ENCODE data around the gene SLC5A11. TPM values are rescaled to one million over a fixed set of nuclear protein-coding genes. Genes with fewer than 3 reads are reported as not detected.

SLC5A11 gene
- total and polyA plus RNA-seq, 4 donors = 0.15 to 4.1 (median 0.92) TPM

DNA sequence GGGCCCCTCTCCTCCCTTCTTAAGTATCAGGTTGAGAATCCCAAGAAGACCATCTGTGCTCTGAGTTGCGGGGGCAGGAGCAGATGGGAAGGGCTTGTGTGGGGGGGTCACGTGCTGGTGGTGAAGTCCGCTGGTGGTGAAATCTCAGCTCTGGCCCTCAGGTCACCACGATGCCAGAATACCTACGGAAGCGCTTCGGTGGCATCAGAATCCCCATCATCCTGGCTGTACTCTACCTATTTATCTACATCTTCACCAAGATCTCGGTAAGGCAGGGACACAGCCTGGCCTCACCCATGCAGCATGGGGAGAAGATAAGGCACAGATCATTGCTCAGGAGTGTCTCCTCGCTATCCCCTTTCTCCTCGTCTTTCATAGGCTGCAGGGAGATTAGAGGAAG is 29.7 kb downstream of the SLC5A11 start:
- Histone ChIP-seq H3K36me3 (ENCODE audit: control insufficient read depth in 4 of 4, insufficient read depth in 3 of 4, low read depth in 1 of 4, low read length in 3 of 4) (no peaks in the 10 kb centered on the region), H3K4me3 (ENCODE audit: low read depth in 1 of 3, low read length in 3 of 3) (no peak overlapping the region), H3K9ac (ENCODE audit: low read depth in 1 of 2, low read length in 2 of 2) (no peak overlapping the region), H3K4me1 (ENCODE audit: control insufficient read depth in 4 of 4, insufficient read depth in 4 of 4, low read length in 3 of 4) (no peaks in the 10 kb centered on the region), H3K27me3 (ENCODE audit: control insufficient read depth in 4 of 4, insufficient read depth in 4 of 4, low read length in 3 of 4) (no peaks in the 10 kb centered on the region), H3K9me3 (ENCODE audit: control insufficient read depth in 4 of 4, low read length in 3 of 4) (no peaks in the 10 kb centered on the region), H3K27ac (ENCODE audit: low read depth in 1 of 2, low read length in 2 of 2) (no peak overlapping the region)
- TF ChIP-seq, protein P1, sequence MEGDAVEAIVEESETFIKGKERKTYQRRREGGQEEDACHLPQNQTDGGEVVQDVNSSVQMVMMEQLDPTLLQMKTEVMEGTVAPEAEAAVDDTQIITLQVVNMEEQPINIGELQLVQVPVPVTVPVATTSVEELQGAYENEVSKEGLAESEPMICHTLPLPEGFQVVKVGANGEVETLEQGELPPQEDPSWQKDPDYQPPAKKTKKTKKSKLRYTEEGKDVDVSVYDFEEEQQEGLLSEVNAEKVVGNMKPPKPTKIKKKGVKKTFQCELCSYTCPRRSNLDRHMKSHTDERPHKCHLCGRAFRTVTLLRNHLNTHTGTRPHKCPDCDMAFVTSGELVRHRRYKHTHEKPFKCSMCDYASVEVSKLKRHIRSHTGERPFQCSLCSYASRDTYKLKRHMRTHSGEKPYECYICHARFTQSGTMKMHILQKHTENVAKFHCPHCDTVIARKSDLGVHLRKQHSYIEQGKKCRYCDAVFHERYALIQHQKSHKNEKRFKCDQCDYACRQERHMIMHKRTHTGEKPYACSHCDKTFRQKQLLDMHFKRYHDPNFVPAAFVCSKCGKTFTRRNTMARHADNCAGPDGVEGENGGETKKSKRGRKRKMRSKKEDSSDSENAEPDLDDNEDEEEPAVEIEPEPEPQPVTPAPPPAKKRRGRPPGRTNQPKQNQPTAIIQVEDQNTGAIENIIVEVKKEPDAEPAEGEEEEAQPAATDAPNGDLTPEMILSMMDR (IDR thresholded peaks at IDR 0.05; ENCODE audit: low read depth, low read length, missing input control) = no peak
- TF ChIP-seq FOXA2 (IDR thresholded peaks at IDR 0.05) (no peak), SP1 (IDR thresholded peaks at IDR 0.05) (no peak), HNF4G (IDR thresholded peaks at IDR 0.05) (no peak), YY1 (IDR thresholded peaks at IDR 0.05) (no peak), EGR1 (IDR thresholded peaks at IDR 0.05; ENCODE audit: low read depth in 2 of 2) (no peak), NR2F2 (IDR thresholded peaks at IDR 0.05) (no peak), RXRA (IDR thresholded peaks at IDR 0.05) (no peak), FOXA1 (IDR thresholded peaks at IDR 0.05) (no peak), RAD21 (IDR thresholded peaks at IDR 0.05) (no peak), JUND (IDR thresholded peaks at IDR 0.05) (no peak), HNF4A (conservative IDR thresholded peaks at IDR 0.05) (no peak), TAF1 (conservative IDR thresholded peaks at IDR 0.05) (no peak), GABPA (IDR thresholded peaks at IDR 0.05 in 1 of 2, conservative IDR thresholded peaks at IDR 0.05 in 1 of 2) (no peak)
- TF ChIP-seq, protein P2, sequence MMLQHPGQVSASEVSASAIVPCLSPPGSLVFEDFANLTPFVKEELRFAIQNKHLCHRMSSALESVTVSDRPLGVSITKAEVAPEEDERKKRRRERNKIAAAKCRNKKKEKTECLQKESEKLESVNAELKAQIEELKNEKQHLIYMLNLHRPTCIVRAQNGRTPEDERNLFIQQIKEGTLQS (IDR thresholded peaks at IDR 0.05) = no peak
- TF ChIP-seq, protein P3, sequence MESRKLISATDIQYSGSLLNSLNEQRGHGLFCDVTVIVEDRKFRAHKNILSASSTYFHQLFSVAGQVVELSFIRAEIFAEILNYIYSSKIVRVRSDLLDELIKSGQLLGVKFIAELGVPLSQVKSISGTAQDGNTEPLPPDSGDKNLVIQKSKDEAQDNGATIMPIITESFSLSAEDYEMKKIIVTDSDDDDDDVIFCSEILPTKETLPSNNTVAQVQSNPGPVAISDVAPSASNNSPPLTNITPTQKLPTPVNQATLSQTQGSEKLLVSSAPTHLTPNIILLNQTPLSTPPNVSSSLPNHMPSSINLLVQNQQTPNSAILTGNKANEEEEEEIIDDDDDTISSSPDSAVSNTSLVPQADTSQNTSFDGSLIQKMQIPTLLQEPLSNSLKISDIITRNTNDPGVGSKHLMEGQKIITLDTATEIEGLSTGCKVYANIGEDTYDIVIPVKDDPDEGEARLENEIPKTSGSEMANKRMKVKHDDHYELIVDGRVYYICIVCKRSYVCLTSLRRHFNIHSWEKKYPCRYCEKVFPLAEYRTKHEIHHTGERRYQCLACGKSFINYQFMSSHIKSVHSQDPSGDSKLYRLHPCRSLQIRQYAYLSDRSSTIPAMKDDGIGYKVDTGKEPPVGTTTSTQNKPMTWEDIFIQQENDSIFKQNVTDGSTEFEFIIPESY (IDR thresholded peaks at IDR 0.05) = no peak
- TF ChIP-seq, protein P4, sequence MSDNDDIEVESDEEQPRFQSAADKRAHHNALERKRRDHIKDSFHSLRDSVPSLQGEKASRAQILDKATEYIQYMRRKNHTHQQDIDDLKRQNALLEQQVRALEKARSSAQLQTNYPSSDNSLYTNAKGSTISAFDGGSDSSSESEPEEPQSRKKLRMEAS (IDR thresholded peaks at IDR 0.05) = no peak
- TF ChIP-seq, protein P5, sequence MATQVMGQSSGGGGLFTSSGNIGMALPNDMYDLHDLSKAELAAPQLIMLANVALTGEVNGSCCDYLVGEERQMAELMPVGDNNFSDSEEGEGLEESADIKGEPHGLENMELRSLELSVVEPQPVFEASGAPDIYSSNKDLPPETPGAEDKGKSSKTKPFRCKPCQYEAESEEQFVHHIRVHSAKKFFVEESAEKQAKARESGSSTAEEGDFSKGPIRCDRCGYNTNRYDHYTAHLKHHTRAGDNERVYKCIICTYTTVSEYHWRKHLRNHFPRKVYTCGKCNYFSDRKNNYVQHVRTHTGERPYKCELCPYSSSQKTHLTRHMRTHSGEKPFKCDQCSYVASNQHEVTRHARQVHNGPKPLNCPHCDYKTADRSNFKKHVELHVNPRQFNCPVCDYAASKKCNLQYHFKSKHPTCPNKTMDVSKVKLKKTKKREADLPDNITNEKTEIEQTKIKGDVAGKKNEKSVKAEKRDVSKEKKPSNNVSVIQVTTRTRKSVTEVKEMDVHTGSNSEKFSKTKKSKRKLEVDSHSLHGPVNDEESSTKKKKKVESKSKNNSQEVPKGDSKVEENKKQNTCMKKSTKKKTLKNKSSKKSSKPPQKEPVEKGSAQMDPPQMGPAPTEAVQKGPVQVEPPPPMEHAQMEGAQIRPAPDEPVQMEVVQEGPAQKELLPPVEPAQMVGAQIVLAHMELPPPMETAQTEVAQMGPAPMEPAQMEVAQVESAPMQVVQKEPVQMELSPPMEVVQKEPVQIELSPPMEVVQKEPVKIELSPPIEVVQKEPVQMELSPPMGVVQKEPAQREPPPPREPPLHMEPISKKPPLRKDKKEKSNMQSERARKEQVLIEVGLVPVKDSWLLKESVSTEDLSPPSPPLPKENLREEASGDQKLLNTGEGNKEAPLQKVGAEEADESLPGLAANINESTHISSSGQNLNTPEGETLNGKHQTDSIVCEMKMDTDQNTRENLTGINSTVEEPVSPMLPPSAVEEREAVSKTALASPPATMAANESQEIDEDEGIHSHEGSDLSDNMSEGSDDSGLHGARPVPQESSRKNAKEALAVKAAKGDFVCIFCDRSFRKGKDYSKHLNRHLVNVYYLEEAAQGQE (IDR thresholded peaks at IDR 0.05) = no peak
- DNase-seq (ENCODE audit: low spot score) = no peak
- 89% methylated on average over 10 of the region's 10 CpGs for WGBS

All from liver (tissue), 9 donors.